ENCODE measurements around the gene UBE2R2.

DNA sequence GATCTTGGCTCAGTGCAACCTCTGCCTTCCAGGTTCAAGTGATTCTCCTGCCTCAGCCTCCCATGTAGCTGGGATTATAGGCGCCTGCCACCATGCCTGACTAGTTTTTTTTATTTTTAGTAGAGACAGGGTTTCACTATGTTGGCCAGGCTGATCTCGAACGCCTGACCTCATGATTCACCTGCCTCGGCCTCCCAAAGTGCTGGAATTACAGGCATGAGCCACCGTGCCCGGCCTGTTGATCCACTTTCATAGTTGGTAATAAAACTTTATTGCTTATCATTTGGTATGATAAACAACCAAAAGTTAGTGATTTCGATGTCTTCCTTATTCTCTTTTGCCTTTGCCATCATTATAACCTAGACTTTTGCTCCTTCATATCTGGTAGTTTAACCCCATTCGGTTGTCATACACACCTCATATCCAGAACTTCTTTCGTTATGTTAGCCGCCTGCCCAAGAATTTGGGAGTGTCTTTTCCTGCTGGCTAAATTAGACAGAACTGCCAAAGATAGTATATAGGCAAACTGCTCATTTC lies 45.0 kb downstream of the UBE2R2 start:
- TF ChIP-seq, protein P1, sequence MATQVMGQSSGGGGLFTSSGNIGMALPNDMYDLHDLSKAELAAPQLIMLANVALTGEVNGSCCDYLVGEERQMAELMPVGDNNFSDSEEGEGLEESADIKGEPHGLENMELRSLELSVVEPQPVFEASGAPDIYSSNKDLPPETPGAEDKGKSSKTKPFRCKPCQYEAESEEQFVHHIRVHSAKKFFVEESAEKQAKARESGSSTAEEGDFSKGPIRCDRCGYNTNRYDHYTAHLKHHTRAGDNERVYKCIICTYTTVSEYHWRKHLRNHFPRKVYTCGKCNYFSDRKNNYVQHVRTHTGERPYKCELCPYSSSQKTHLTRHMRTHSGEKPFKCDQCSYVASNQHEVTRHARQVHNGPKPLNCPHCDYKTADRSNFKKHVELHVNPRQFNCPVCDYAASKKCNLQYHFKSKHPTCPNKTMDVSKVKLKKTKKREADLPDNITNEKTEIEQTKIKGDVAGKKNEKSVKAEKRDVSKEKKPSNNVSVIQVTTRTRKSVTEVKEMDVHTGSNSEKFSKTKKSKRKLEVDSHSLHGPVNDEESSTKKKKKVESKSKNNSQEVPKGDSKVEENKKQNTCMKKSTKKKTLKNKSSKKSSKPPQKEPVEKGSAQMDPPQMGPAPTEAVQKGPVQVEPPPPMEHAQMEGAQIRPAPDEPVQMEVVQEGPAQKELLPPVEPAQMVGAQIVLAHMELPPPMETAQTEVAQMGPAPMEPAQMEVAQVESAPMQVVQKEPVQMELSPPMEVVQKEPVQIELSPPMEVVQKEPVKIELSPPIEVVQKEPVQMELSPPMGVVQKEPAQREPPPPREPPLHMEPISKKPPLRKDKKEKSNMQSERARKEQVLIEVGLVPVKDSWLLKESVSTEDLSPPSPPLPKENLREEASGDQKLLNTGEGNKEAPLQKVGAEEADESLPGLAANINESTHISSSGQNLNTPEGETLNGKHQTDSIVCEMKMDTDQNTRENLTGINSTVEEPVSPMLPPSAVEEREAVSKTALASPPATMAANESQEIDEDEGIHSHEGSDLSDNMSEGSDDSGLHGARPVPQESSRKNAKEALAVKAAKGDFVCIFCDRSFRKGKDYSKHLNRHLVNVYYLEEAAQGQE (IDR thresholded peaks at IDR 0.05; ENCODE audit: insufficient read depth in 1 of 2, low read depth in 2 of 2, low read length in 2 of 2) = no peak
- TF ChIP-seq POLR2AphosphoS5 (IDR thresholded peaks at IDR 0.05; ENCODE audit: low read depth, low read length) (no peak), TAF1 (IDR thresholded peaks at IDR 0.05; ENCODE audit: borderline replicate concordance, insufficient read depth, low read length) (no peak), SIN3A (IDR thresholded peaks at IDR 0.05; ENCODE audit: borderline replicate concordance, insufficient read depth, low read length) (no peak)
